ENCODE measurements around the gene TNC.

GRCh38 chr9:115093520-115093919, 24.4 kb downstream of the TNC start:
- TF ChIP-seq CTCF (IDR thresholded peaks at IDR 0.05; ENCODE audit: low read length) (no peak), EZH2 (optimal IDR thresholded peaks at IDR 0.05; ENCODE audit: low read depth, low read length) (no peak)
